H1 (cell line): ENCODE results near the gene SCGB1D4. TPM values are rescaled to one million over a fixed set of nuclear protein-coding genes. Genes with fewer than 3 reads are reported as not detected.
A peak's percentile ranks its signal among the peaks of the same experiment; 100 is the strongest.

Experiments
- CTCF ChIA-PET: fragments of 300-600 bp; sonication (Branson Sonifier 250); formaldehyde crosslinking; loops from one replicate; lab custom pipeline; 2021; ENCODE audit not compliant: partially characterized antibody; lab: Charles Lee
- POLR2A ChIA-PET: fragments of 300-600 bp; sonication (Branson Sonifier 250); formaldehyde crosslinking; loops from one replicate; lab custom pipeline; 2021; ENCODE audit warnings: inconsistent platforms; ENCODE audit not compliant: partially characterized antibody; lab: Charles Lee
- DNase-seq, 2 experiments: peaks; one replicate each; pipeline versions ENCODE4 v3.0.0 to v3.0.0-alpha.2; 2010 to 2022; ENCODE audit warnings: low spot score in 2 of 2, low read depth in 1 of 2, mixed read lengths in 1 of 2
- FAIRE-seq: peaks from 2 replicates; lab custom pipeline; 2011; peaks lifted over from hg19 to GRCh38; lab: Jason Lieb, UNC
- H2AFZ ChIP-seq: 2 replicates; pipeline ENCODE4 v1.8.1; 2012; ENCODE audit warnings: low read length, inconsistent platforms
- H2AK5ac ChIP-seq: 2 replicates; pipeline ENCODE4 v1.6.1; 2013; ENCODE audit warnings: low read depth, low read length
- H2BK120ac ChIP-seq: replicated peaks from 2 replicates; pipeline ENCODE3; 2013; ENCODE audit warnings: low read depth, low read length, inconsistent platforms
- H2BK12ac ChIP-seq: 2 replicates; pipeline ENCODE4 v1.6.1; 2013; ENCODE audit warnings: low read depth, low read length
- H2BK15ac ChIP-seq: 2 replicates; pipeline ENCODE4 v1.6.1; 2013; ENCODE audit warnings: low read length
- H2BK20ac ChIP-seq: 2 replicates; pipeline ENCODE4 v1.6.1; 2013; ENCODE audit warnings: low read length
- H2BK5ac ChIP-seq: 2 replicates; pipeline ENCODE4 v1.6.1; 2013; ENCODE audit warnings: low read depth, low read length
- H3K14ac ChIP-seq: 2 replicates; pipeline ENCODE4 v1.6.1; 2013; ENCODE audit warnings: inconsistent platforms; ENCODE audit not compliant: insufficient read length
- H3K18ac ChIP-seq: 2 replicates; pipeline ENCODE4 v1.6.1; 2013; ENCODE audit warnings: low read length; ENCODE audit errors: extremely low read depth
- H3K23ac ChIP-seq: 2 replicates; pipeline ENCODE4 v1.6.1; 2013; ENCODE audit warnings: inconsistent platforms; ENCODE audit not compliant: insufficient read length
- H3K23me2 ChIP-seq: 2 replicates; pipeline ENCODE4 v1.6.1; 2013; ENCODE audit warnings: low read depth, low read length
- H3K27ac ChIP-seq: 2 replicates; pipeline ENCODE4 v1.6.1; 2011; ENCODE audit warnings: low read depth, low read length, inconsistent platforms
- H3K27me3 ChIP-seq, 4 experiments: replicated peaks in 1 of 4; 1 replicate in 1 of 4; 2 replicates in 3 of 4; pipeline versions ENCODE4 v1.6.1 to v1.8.1; 2011 to 2013; ENCODE audit warnings: low read length in 3 of 4, mild to moderate bottlenecking in 3 of 4, inconsistent platforms in 2 of 4, mixed read lengths in 2 of 4, moderate library complexity in 1 of 4; ENCODE audit not compliant: control insufficient read depth in 3 of 4, insufficient read depth in 3 of 4; ENCODE audit errors: extremely low read depth in 1 of 4
- H3K36me3 ChIP-seq, 4 experiments: 2 replicates each; pipeline versions ENCODE4 v1.6.1 to v1.8.1; 2011 to 2013; ENCODE audit warnings: mild to moderate bottlenecking in 4 of 4, low read length in 3 of 4, moderate library complexity in 2 of 4, control low read depth in 1 of 4, inconsistent platforms in 1 of 4; ENCODE audit not compliant: insufficient read depth in 4 of 4, control insufficient read depth in 2 of 4
- H3K4ac ChIP-seq: replicated peaks from 2 replicates; pipeline ENCODE3; 2013; ENCODE audit warnings: low read length, low read depth, mixed read lengths, inconsistent platforms; ENCODE audit not compliant: insufficient read length
- H3K4me1 ChIP-seq, 4 experiments: replicated peaks in 1 of 4; 1 replicate in 1 of 4; 2 replicates in 3 of 4; pipeline versions ENCODE4 v1.6.1 to v1.8.1; 2011 to 2013; ENCODE audit warnings: low read length in 3 of 4, inconsistent platforms in 2 of 4, mixed read lengths in 1 of 4; ENCODE audit not compliant: insufficient read depth in 4 of 4, control insufficient read depth in 3 of 4
- H3K4me2 ChIP-seq, 2 experiments: 2 replicates each; pipeline versions ENCODE4 v1.6.1 to v1.8.1; 2011 to 2013; ENCODE audit warnings: low read depth in 2 of 2, low read length in 2 of 2, control low read depth in 1 of 2, inconsistent platforms in 1 of 2, mild to moderate bottlenecking in 1 of 2; ENCODE audit not compliant: insufficient read depth in 1 of 2
- H3K4me3 ChIP-seq, 4 experiments: fragments of 200-600, 300-600 bp in 1 of 4; sonication (generic), shearing (Covaris generic), sonication (Bioruptor Twin) in 1 of 4; 2 replicates each; pipeline versions ENCODE4 v1.5.1 to v1.8.1; 2011 to 2016; ENCODE audit warnings: low read length in 4 of 4, low read depth in 3 of 4, control low read depth in 2 of 4, inconsistent platforms in 2 of 4, mild to moderate bottlenecking in 2 of 4, mixed read lengths in 1 of 4, moderate library complexity in 1 of 4; ENCODE audit not compliant: insufficient read depth in 2 of 4; ENCODE audit errors: extremely low read depth in 1 of 4
- H3K56ac ChIP-seq: replicated peaks from 2 replicates; pipeline ENCODE3; 2013; ENCODE audit warnings: low read depth, mild to moderate bottlenecking, mixed read lengths, low read length, inconsistent platforms; ENCODE audit not compliant: insufficient read length
- H3K79me1 ChIP-seq: 2 replicates; pipeline ENCODE4 v1.6.1; 2013; ENCODE audit warnings: low read depth, low read length, control low read depth
- H3K79me2 ChIP-seq, 2 experiments: 2 replicates each; pipeline versions ENCODE4 v1.6.1 to v1.8.1; 2012 to 2013; ENCODE audit warnings: low read length in 2 of 2, mild to moderate bottlenecking in 2 of 2, inconsistent platforms in 1 of 2; ENCODE audit not compliant: insufficient read depth in 2 of 2, control insufficient read depth in 1 of 2
- H3K9ac ChIP-seq, 4 experiments: replicated peaks in 1 of 4; 1 replicate in 1 of 4; 2 replicates in 3 of 4; pipeline versions ENCODE4 v1.6.1 to v1.8.1; 2011 to 2013; ENCODE audit warnings: low read depth in 3 of 4, low read length in 3 of 4, control low read depth in 2 of 4, mild to moderate bottlenecking in 2 of 4, moderate library complexity in 2 of 4, inconsistent platforms in 1 of 4; ENCODE audit errors: extremely low read depth in 1 of 4
- H3K9me3 ChIP-seq, 2 experiments: 2 replicates each; pipeline versions ENCODE4 v1.6.1 to v1.8.1; 2012 to 2013; ENCODE audit warnings: mild to moderate bottlenecking in 2 of 2, moderate library complexity in 2 of 2, control low read depth in 1 of 2, inconsistent platforms in 1 of 2, low read depth in 1 of 2, low read length in 1 of 2, mixed read lengths in 1 of 2; ENCODE audit not compliant: insufficient read depth in 2 of 2
- H4K20me1 ChIP-seq, 2 experiments: replicated peaks in 1 of 2; 2 replicates each; pipeline versions ENCODE3 to v1.8.1; 2011 to 2013; ENCODE audit warnings: inconsistent platforms in 2 of 2, low read length in 2 of 2, mild to moderate bottlenecking in 1 of 2; ENCODE audit not compliant: insufficient read depth in 2 of 2, control insufficient read depth in 1 of 2
- H4K5ac ChIP-seq: 2 replicates; pipeline ENCODE4 v1.6.1; 2013; ENCODE audit warnings: low read length, low read depth, mixed read lengths, inconsistent platforms; ENCODE audit not compliant: insufficient read length
- H4K8ac ChIP-seq: 2 replicates; pipeline ENCODE4 v1.8.0; 2013; ENCODE audit warnings: mild to moderate bottlenecking, moderate library complexity, low read length, inconsistent platforms; ENCODE audit not compliant: insufficient read depth; ENCODE audit errors: extremely low read depth
- H4K91ac ChIP-seq: replicated peaks from 2 replicates; pipeline ENCODE3; 2013; ENCODE audit warnings: low read length, mixed read lengths, inconsistent platforms; ENCODE audit not compliant: insufficient read length
- FOSL1 ChIP-seq: IDR thresholded peaks from 2 replicates; pipeline ENCODE4 v1.6.1; 2011; ENCODE audit warnings: mild to moderate bottlenecking, low read depth, low read length, moderate library complexity; ENCODE audit not compliant: insufficient read depth
- TEAD4 ChIP-seq: IDR thresholded peaks from 2 replicates; pipeline ENCODE4 v1.6.1; 2012; ENCODE audit warnings: low read depth, low read length, inconsistent platforms, mixed read lengths
- WGBS, 2 experiments: shearing (Covaris generic) in 1 of 2; methylation state at CpG; one replicate each; pipeline versions ENCODE4 v1.1.6 to v1.1.7; 2013 to 2015; ENCODE audit warnings: low lambda C conversion rate in 2 of 2, mixed read lengths in 2 of 2, inconsistent platforms in 1 of 2, low coverage in 1 of 2, missing lambda C conversion rate in 1 of 2; ENCODE audit not compliant: insufficient replicate concordance in 2 of 2, insufficient coverage in 1 of 2, insufficient read length in 1 of 2; ENCODE audit errors: extremely low coverage in 1 of 2, missing lambda C conversion rate in 1 of 2; 5-methylcytosine and 5-hydroxymethylcytosine counted together
- polyA plus RNA-seq, 7 experiments: library from polyadenylated mRNA; depleted of rRNA in 3 of 7; stranded (reverse) in 5 of 7; unstranded in 2 of 7; fragments of >200 nt in 5 of 7; fragments of 200-250 nt in 2 of 7; gene quantifications; 1 replicate in 5 of 7; 2 replicates in 1 of 7; 4 replicates in 1 of 7; pipeline versions ENCODE4 v1.2.1 to v1.2.3, GENCODE V29; 2011 to 2013; ENCODE audit warnings: missing spikeins in 2 of 7, mixed read lengths in 2 of 7
- total RNA-seq: library from RNA; stranded (reverse); fragmentation: NEBNext Ultra II Directional; extraction: Animal tissue kit (Norgen Biotek cat#: 25700); gene quantifications from 2 replicates; pipeline ENCODE4 v1.2.1, GENCODE V29; 2021
- TF ChIP-seq, protein P1 (sequence below), 3 experiments: IDR thresholded peaks; 1 replicate in 2 of 3; 2 replicates in 1 of 3; pipeline versions ENCODE4 v1.5.1 to v1.6.1; 2011; ENCODE audit warnings: low read length in 3 of 3, mild to moderate bottlenecking in 3 of 3, inconsistent platforms in 2 of 3, low read depth in 1 of 3, moderate library complexity in 1 of 3; ENCODE audit not compliant: insufficient read depth in 1 of 3; ENCODE audit errors: control extremely low read depth in 1 of 3

The SCGB1D4 gene
- total and polyA plus RNA-seq, 2 of the 8 experiments (the other 6 are each of a cell fraction or from before 2014, with no cell fraction given) = not detected

DNA sequence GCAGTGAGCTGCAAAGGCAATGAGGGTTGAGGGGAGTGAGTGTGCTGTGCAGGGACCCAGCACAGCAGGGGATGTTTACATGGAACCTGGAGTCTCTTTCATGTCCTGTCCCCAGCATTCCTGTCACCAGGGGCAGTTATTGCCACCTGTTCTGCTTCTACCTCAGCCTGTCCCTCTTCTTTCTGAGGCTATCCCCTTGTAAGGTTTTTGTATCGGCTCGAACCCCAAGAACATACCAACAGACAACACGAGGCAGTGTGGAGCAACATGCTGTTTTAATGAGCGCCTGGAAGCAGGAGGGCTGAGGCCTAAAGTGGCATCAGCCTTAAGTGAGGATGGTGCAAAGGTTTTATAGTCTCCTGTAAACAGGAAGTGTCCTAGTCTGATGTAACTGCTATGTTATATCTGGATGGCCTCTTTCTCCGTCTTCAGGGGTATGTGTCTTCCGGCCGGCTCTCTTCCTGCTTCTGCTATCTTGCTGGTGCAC, 25.0 kb downstream of the SCGB1D4 start:
- Histone ChIP-seq H3K23ac (no peak overlapping the region), H3K79me1 (no peaks in the 10 kb centered on the region), H3K4me1 (no peaks in the 10 kb centered on the region), H4K5ac (no peak overlapping the region), H2AFZ (no peak overlapping the region), H4K20me1 (no peaks in the 10 kb centered on the region), H3K14ac (no peak overlapping the region), H4K91ac (no peak overlapping the region), H3K23me2 (peaks cover 2% of the 10 kb centered on the region), H3K18ac (no peak overlapping the region), H3K56ac (no peak overlapping the region), H2BK120ac (no peak overlapping the region), H4K8ac (peak overlapping the region; percentile 51; the same call in 1 of the 2 replicates), H3K36me3 (no peaks in the 10 kb centered on the region), H3K4me2 (no peak overlapping the region), H3K4ac (no peak overlapping the region), H3K27ac (no peak overlapping the region), H3K79me2 (no peaks in the 10 kb centered on the region), H2BK15ac (no peak overlapping the region), H3K27me3 (no peaks in the 10 kb centered on the region), H2BK20ac (no peak overlapping the region), H2BK12ac (no peak overlapping the region), H3K4me3 (no peak overlapping the region), H3K9ac (no peak overlapping the region), H2AK5ac (no peak overlapping the region), H3K9me3 (0 out of 4 replicates have a peak, but pooled peaks cover 0 to 2% of the 10 kb centered on the region in 2 experiments), H2BK5ac (no peak overlapping the region)
- 86% methylated on average over 7 of the region's 7 CpGs; no CpG with 5 or more reads in 1 of the 2 experiments for WGBS, 2 experiments
- ChIA-PET CTCF (interaction anchor here (1.2 kb wide), 1 partner anchor 32 kb away, joined by 3 read pairs; no protein-coding TSS in a partner anchor), POLR2A (no interaction called here)
- DNase-seq = no peak
- TF ChIP-seq FOSL1 (no peak), TEAD4 (peak; percentile 84)
- TF ChIP-seq, protein P1, sequence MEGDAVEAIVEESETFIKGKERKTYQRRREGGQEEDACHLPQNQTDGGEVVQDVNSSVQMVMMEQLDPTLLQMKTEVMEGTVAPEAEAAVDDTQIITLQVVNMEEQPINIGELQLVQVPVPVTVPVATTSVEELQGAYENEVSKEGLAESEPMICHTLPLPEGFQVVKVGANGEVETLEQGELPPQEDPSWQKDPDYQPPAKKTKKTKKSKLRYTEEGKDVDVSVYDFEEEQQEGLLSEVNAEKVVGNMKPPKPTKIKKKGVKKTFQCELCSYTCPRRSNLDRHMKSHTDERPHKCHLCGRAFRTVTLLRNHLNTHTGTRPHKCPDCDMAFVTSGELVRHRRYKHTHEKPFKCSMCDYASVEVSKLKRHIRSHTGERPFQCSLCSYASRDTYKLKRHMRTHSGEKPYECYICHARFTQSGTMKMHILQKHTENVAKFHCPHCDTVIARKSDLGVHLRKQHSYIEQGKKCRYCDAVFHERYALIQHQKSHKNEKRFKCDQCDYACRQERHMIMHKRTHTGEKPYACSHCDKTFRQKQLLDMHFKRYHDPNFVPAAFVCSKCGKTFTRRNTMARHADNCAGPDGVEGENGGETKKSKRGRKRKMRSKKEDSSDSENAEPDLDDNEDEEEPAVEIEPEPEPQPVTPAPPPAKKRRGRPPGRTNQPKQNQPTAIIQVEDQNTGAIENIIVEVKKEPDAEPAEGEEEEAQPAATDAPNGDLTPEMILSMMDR (IDR thresholded peaks at IDR 0.05; ENCODE audit: control extremely low read depth in 1 of 3, insufficient read depth in 1 of 3, low read depth in 1 of 3, low read length in 3 of 3) = peak in 2 of 3 experiments; percentile 1 to 23; a peak in 1 of 4 replicates
- FAIRE-seq = no peak
